Thoracic aorta (tissue), 2 donors: ENCODE data around the gene KRT12. TPM values are rescaled to one million over a fixed set of nuclear protein-coding genes. Genes with fewer than 3 reads are reported as not detected.

Experiments
- ATAC-seq: fragments of 150-250 bp; one replicate; pipeline ENCODE4 v1.8.0; 2017; ENCODE audit warnings: low read depth; ENCODE audit not compliant: insufficient number of reproducible peaks, low FRiP score
- DNase-seq: peaks from one replicate; pipeline ENCODE4 v3.0.0-alpha.2; 2020; ENCODE audit warnings: low spot score
- H3K27ac ChIP-seq, 2 donors: fragments of 200-600 bp; sonication (generic); 1 replicate in 1 of 2; 2 replicates in 1 of 2; pipeline ENCODE4 v1.5.1; 2016; ENCODE audit warnings: mild to moderate bottlenecking in 2 of 2, moderate library complexity in 2 of 2
- H3K27me3 ChIP-seq: fragments of 200-600 bp; sonication (generic); replicated peaks from 2 replicates; pipeline ENCODE4 v1.6.0; 2016; ENCODE audit warnings: mild to moderate bottlenecking; ENCODE audit not compliant: insufficient read depth
- H3K36me3 ChIP-seq: fragments of 200-600 bp; sonication (generic); one replicate; pipeline ENCODE4 v1.5.1; 2016
- H3K4me1 ChIP-seq, 2 donors: fragments of 200-600 bp; sonication (generic); 1 replicate in 1 of 2; 2 replicates in 1 of 2; pipeline versions ENCODE4 v1.5.1 to v1.6.0; 2016; ENCODE audit warnings: low read depth in 2 of 2, mild to moderate bottlenecking in 1 of 2; ENCODE audit not compliant: control insufficient read depth in 1 of 2
- H3K4me3 ChIP-seq: fragments of 200-600 bp; sonication (generic); 2 replicates; pipeline ENCODE4 v1.5.1; 2016; ENCODE audit warnings: mild to moderate bottlenecking
- H3K9me3 ChIP-seq: fragments of 200-600 bp; sonication (generic); 2 replicates; pipeline ENCODE4 v1.5.1; 2016
- CTCF ChIP-seq: fragments of 200-600 bp; sonication (generic); IDR thresholded peaks from one replicate; pipeline ENCODE4 v1.5.1; 2019; ENCODE audit warnings: antibody characterized with exemption
- total RNA-seq, 2 donors: library from RNA; depleted of rRNA; stranded (reverse); fragments of >200 nt; gene quantifications; one replicate each; pipeline versions ENCODE4 v1.1.0 to v1.2.3, GENCODE V29; 2016

The KRT12 gene
- total RNA-seq, 2 donors from 2014 or later: not detected

GRCh38 chr17:40912486-40913210, 45.6 kb upstream of the KRT12 start:
- Histone ChIP-seq H3K27ac (no peak overlapping the region), H3K27me3 (no peaks in the 10 kb centered on the region), H3K9me3 (no peaks in the 10 kb centered on the region), H3K4me1 (peaks cover 14 to 23% of the 10 kb centered on the region in 2 donors), H3K4me3 (no peak overlapping the region), H3K36me3 (no peaks in the 10 kb centered on the region)
- ATAC-seq: no peak
- DNase-seq: no peak
- TF ChIP-seq CTCF: no peak

- Histone ChIP-seq H3K9me3 (no peaks in the 10 kb centered on the region), H3K27ac (peak overlapping the region in 1 of 2 donors; percentile 17), H3K4me3 (no peak overlapping the region), H3K27me3 (no peaks in the 10 kb centered on the region), H3K36me3 (no peaks in the 10 kb centered on the region), H3K4me1 (peaks cover 14 to 17% of the 10 kb centered on the region in 2 donors)
- ATAC-seq (no peak), DNase-seq (no peak)
- no peak for TF ChIP-seq CTCF
Observed at GRCh38 chr17:40910441-40910841, 43.4 kb upstream of the KRT12 start.

GRCh38 chr17:40909755-40910154, 42.7 kb upstream of the KRT12 start:
- Histone ChIP-seq H3K9me3 (no peaks in the 10 kb centered on the region), H3K4me3 (no peak overlapping the region), H3K36me3 (no peaks in the 10 kb centered on the region), H3K4me1 (peaks cover 14 to 17% of the 10 kb centered on the region in 2 donors), H3K27ac (peak overlapping the region in 1 of 2 donors; percentile 17), H3K27me3 (no peaks in the 10 kb centered on the region)
- TF ChIP-seq CTCF: no peak
- ATAC-seq (no peak), DNase-seq (no peak)

- peak; percentile 55 for DNase-seq
- no peak overlapping the region for H3K27ac ChIP-seq
Observed at GRCh38 chr17:40909351-40909750, 42.3 kb upstream of the KRT12 start.

GRCh38 chr17:40906613-40907012, 39.6 kb upstream of the KRT12 start:
- DNase-seq (no peak), ATAC-seq (no peak)
- Histone ChIP-seq H3K4me1 (peaks cover 14 to 17% of the 10 kb centered on the region in 2 donors), H3K36me3 (no peaks in the 10 kb centered on the region), H3K27me3 (no peaks in the 10 kb centered on the region), H3K4me3 (no peak overlapping the region), H3K27ac (no peak overlapping the region), H3K9me3 (no peaks in the 10 kb centered on the region)
- no peak for TF ChIP-seq CTCF

More at GRCh38 chr17:40909351-40909750, 42.3 kb upstream of the KRT12 start:
- no peak overlapping the region for H3K4me3 ChIP-seq
- ATAC-seq: peak; percentile 94
- no peaks in the 10 kb centered on the region for H3K27me3 ChIP-seq
- H3K36me3 ChIP-seq: no peaks in the 10 kb centered on the region
- peaks cover 14 to 17% of the 10 kb centered on the region in 2 donors for H3K4me1 ChIP-seq
- H3K9me3 ChIP-seq: no peaks in the 10 kb centered on the region
- peak; percentile 69 for TF ChIP-seq CTCF
